CD14-positive monocyte (primary cell): ENCODE results near the gene GFI1B. TPM values are rescaled to one million over a fixed set of nuclear protein-coding genes. Genes with fewer than 3 reads are reported as not detected.

Experiments
- DNase-seq, 3 donors: peaks; one replicate each; pipeline ENCODE4 v3.0.0-alpha.2; 2011 to 2022
- H2AFZ ChIP-seq: 2 replicates; pipeline ENCODE4 v1.6.0; 2012; ENCODE audit warnings: mild to moderate bottlenecking, low read depth, low read length, inconsistent platforms; ENCODE audit not compliant: insufficient read depth, poor library complexity, severe bottlenecking
- H3K27ac ChIP-seq, 2 donors: 1 replicate in 1 of 2; 2 replicates in 1 of 2; pipeline ENCODE4 v1.5.1; 2012 to 2013; ENCODE audit warnings: low read length in 2 of 2, control low read depth in 1 of 2, inconsistent platforms in 1 of 2, low read depth in 1 of 2, mild to moderate bottlenecking in 1 of 2
- H3K27me3 ChIP-seq, 2 donors: one replicate each; pipeline versions ENCODE4 v1.6.0 to v1.6.1; 2011 to 2013; ENCODE audit warnings: low read length in 2 of 2; ENCODE audit not compliant: control insufficient read depth in 2 of 2, insufficient read depth in 2 of 2
- H3K36me3 ChIP-seq, 2 donors: replicated peaks in 1 of 2; 1 replicate in 1 of 2; 2 replicates in 1 of 2; pipeline versions ENCODE4 v1.5.1 to v1.6.1; 2012 to 2013; ENCODE audit warnings: low read length in 2 of 2, control low read depth in 1 of 2, inconsistent platforms in 1 of 2, mild to moderate bottlenecking in 1 of 2; ENCODE audit not compliant: insufficient read depth in 2 of 2, control insufficient read depth in 1 of 2
- H3K4me1 ChIP-seq, 2 donors: 1 replicate in 1 of 2; 2 replicates in 1 of 2; pipeline versions ENCODE4 v1.5.1 to v1.6.1; 2012 to 2013; ENCODE audit warnings: low read length in 2 of 2, control low read depth in 1 of 2, inconsistent platforms in 1 of 2, mild to moderate bottlenecking in 1 of 2, moderate library complexity in 1 of 2; ENCODE audit not compliant: insufficient read depth in 2 of 2, control insufficient read depth in 1 of 2
- H3K4me2 ChIP-seq: replicated peaks from 2 replicates; pipeline ENCODE3; 2012; ENCODE audit warnings: low read length, moderate library complexity, mild to moderate bottlenecking; ENCODE audit not compliant: poor library complexity, severe bottlenecking; ENCODE audit errors: extremely low read depth
- H3K4me3 ChIP-seq, 3 experiments: fragments of 200-600 bp in 1 of 3; sonication (generic) in 1 of 3; replicated peaks in 1 of 3; 1 replicate in 2 of 3; 2 replicates in 1 of 3; pipeline ENCODE4 v1.5.1; 2011 to 2013; ENCODE audit warnings: low read length in 3 of 3, mild to moderate bottlenecking in 3 of 3, control low read depth in 2 of 3, low read depth in 2 of 3, inconsistent platforms in 1 of 3, moderate library complexity in 1 of 3
- H3K79me2 ChIP-seq: 2 replicates; pipeline ENCODE4 v1.6.0; 2012; ENCODE audit warnings: mild to moderate bottlenecking, control low read depth, inconsistent platforms, low read length, moderate library complexity; ENCODE audit not compliant: insufficient read depth
- H3K9ac ChIP-seq: 2 replicates; pipeline ENCODE4 v1.6.0; 2017; ENCODE audit warnings: low read length, mild to moderate bottlenecking; ENCODE audit not compliant: insufficient read depth, poor library complexity, severe bottlenecking
- H3K9me3 ChIP-seq, 2 donors: replicated peaks in 1 of 2; 1 replicate in 1 of 2; 2 replicates in 1 of 2; pipeline versions ENCODE4 v1.5.1 to v1.6.1; 2012 to 2013; ENCODE audit warnings: low read length in 2 of 2, control low read depth in 1 of 2; ENCODE audit not compliant: control insufficient read depth in 1 of 2, insufficient read depth in 1 of 2
- H4K20me1 ChIP-seq: 2 replicates; pipeline ENCODE4 v1.6.0; 2012; ENCODE audit warnings: mild to moderate bottlenecking, low read length, control low read depth, moderate library complexity; ENCODE audit not compliant: insufficient read depth
- H3K27ac Mint-ChIP-seq, 7 donors: one replicate each; pipeline ENCODE4 v1.8.0; 2020; ENCODE audit warnings: mild to moderate bottlenecking in 7 of 7, mixed read lengths in 7 of 7, moderate library complexity in 6 of 7, inconsistent platforms in 2 of 7
- H3K27me3 Mint-ChIP-seq, 3 donors: one replicate each; pipeline ENCODE4 v1.8.0; 2021 to 2022; ENCODE audit warnings: low read depth in 3 of 3, mild to moderate bottlenecking in 3 of 3, mixed read lengths in 3 of 3, moderate library complexity in 3 of 3, inconsistent platforms in 1 of 3
- H3K36me3 Mint-ChIP-seq, 2 donors: one replicate each; pipeline ENCODE4 v1.8.0; 2020; ENCODE audit warnings: mixed read lengths in 2 of 2, inconsistent platforms in 1 of 2, mild to moderate bottlenecking in 1 of 2
- H3K4me1 Mint-ChIP-seq: one replicate; pipeline ENCODE4 v1.8.0; 2020; ENCODE audit warnings: mild to moderate bottlenecking, mixed read lengths
- H3K4me3 Mint-ChIP-seq, 2 donors: one replicate each; pipeline ENCODE4 v1.8.0; 2020; ENCODE audit warnings: mild to moderate bottlenecking in 2 of 2, mixed read lengths in 2 of 2, moderate library complexity in 1 of 2
- H3K9me3 Mint-ChIP-seq, 7 donors: one replicate each; pipeline ENCODE4 v1.8.0; 2020 to 2022; ENCODE audit warnings: mixed read lengths in 7 of 7, mild to moderate bottlenecking in 6 of 7, moderate library complexity in 6 of 7, inconsistent platforms in 2 of 7
- WGBS: methylation state at CpG from one replicate; pipeline ENCODE4 v1.1.5; 2013; ENCODE audit warnings: missing lambda C conversion rate; ENCODE audit not compliant: insufficient coverage; 5-methylcytosine and 5-hydroxymethylcytosine counted together
- intact Hi-C, 2 donors: fragments of 100-400 bp; cut with micrococcal nuclease; formaldehyde crosslinking; loops; one replicate each; pipeline versions ENCODE4 v1.15.0 to v1.15.1; 2023
- polyA plus RNA-seq, 3 donors: library from polyadenylated mRNA; depleted of rRNA in 1 of 3; unstranded in 2 of 3; stranded (reverse) in 1 of 3; fragments of 300-500 nt in 2 of 3; fragments of >200 nt in 1 of 3; fragmentation: Illumina TruSeq in 2 of 3; gene quantifications; 1 replicate in 2 of 3; 2 replicates in 1 of 3; pipeline ENCODE4 v1.2.3, GENCODE V29; 2012 to 2021
- TF ChIP-seq, protein P1 (sequence below): fragments of 200-600 bp; IDR thresholded peaks from one replicate; pipeline ENCODE4 v1.8.0; 2022; ENCODE audit warnings: antibody characterized with exemption, mild to moderate bottlenecking

GFI1B gene
- polyA plus RNA-seq, 3 donors, result 0.06 to 0.39 (median 0.21) TPM

DNA sequence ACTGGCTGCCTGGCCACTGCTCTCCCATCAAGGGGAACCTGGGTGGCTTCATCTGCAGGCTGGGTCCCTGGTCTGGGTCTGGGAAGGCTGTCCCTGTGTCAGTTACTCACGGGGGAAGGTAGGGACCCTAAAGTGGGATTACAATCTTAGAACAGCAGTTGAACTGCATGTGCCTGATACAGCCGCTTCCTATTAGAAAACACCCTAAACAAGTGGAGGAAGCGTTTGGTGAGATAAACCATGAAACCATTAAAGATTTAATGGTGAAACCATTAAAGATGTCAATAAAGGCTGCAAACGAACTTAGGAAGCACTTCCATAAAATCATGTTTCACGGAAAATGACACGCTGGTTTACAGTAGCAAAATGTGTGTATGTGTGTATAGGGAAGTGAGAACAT is 2.5 kb upstream of the GFI1B start:
- Histone ChIP-seq H3K27me3 (peaks cover 27 to 38% of the 10 kb centered on the region in 2 donors), H3K79me2 (no peaks in the 10 kb centered on the region), H3K4me1 (peaks cover 14 to 20% of the 10 kb centered on the region in 2 donors), H3K4me2 (no peak overlapping the region), H3K4me3 (no peak overlapping the region), H3K36me3 (no peaks in the 10 kb centered on the region), H4K20me1 (no peaks in the 10 kb centered on the region), H3K9ac (no peak overlapping the region), H2AFZ (no peak overlapping the region), H3K9me3 (no peaks in the 10 kb centered on the region), H3K27ac (no peak overlapping the region)
- no peak overlapping the region for H3K27ac Mint-ChIP-seq
- H3K36me3 Mint-ChIP-seq, result peaks cover 5 to 6% of the 10 kb centered on the region in 2 donors
- no peak overlapping the region for H3K4me3 Mint-ChIP-seq
- H3K4me1 Mint-ChIP-seq, result peaks cover 17% of the 10 kb centered on the region
- peaks cover 0 to 12% (median 8%) of the 10 kb centered on the region in 7 donors for H3K9me3 Mint-ChIP-seq
- TF ChIP-seq, protein P1, sequence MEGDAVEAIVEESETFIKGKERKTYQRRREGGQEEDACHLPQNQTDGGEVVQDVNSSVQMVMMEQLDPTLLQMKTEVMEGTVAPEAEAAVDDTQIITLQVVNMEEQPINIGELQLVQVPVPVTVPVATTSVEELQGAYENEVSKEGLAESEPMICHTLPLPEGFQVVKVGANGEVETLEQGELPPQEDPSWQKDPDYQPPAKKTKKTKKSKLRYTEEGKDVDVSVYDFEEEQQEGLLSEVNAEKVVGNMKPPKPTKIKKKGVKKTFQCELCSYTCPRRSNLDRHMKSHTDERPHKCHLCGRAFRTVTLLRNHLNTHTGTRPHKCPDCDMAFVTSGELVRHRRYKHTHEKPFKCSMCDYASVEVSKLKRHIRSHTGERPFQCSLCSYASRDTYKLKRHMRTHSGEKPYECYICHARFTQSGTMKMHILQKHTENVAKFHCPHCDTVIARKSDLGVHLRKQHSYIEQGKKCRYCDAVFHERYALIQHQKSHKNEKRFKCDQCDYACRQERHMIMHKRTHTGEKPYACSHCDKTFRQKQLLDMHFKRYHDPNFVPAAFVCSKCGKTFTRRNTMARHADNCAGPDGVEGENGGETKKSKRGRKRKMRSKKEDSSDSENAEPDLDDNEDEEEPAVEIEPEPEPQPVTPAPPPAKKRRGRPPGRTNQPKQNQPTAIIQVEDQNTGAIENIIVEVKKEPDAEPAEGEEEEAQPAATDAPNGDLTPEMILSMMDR, result no peak
- 8% methylated on average over 3 of the region's 6 CpGs for whole genome bisulfite sequencing
- no peak for DNase-seq
- peaks cover 30 to 44% (median 32%) of the 10 kb centered on the region in 3 donors for H3K27me3 Mint-ChIP-seq
- intact Hi-C loops, result no loop called here

DNA sequence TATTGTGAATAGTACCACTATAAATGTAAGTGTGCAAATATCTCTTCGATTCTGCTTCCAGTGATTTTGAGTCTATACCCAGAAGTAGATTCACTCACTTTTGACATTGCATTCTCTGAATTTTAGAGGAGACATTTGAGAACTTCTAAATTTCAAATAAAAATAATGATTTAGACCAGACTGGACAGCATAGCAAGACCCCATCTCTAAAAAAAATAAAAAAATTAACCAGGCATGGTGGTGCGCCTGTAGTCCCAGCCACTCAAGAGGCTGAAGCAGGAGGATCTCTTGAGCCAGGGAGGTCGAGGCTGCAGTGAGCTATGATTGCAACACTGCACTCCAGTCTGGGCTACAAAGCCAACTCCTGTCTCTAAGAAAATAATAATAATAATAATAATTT is 1.9 kb upstream of the GFI1B start:
- Mint-ChIP-seq H3K4me1 (peaks cover 18% of the 10 kb centered on the region), H3K9me3 (peaks cover under 1 to 13% (median 8%) of the 10 kb centered on the region in 7 donors)
- H3K27me3 ChIP-seq, result peaks cover 27 to 41% of the 10 kb centered on the region in 2 donors

More for the DNA sequence above, 1.9 kb upstream of the GFI1B start:
- Histone ChIP-seq H3K9me3 (no peaks in the 10 kb centered on the region), H2AFZ (no peak overlapping the region), H3K27ac (no peak overlapping the region), H3K36me3 (no peaks in the 10 kb centered on the region), H4K20me1 (no peaks in the 10 kb centered on the region), H3K4me3 (no peak overlapping the region), H3K4me2 (no peak overlapping the region), H3K9ac (no peak overlapping the region), H3K4me1 (peaks cover 14 to 21% of the 10 kb centered on the region in 2 donors), H3K79me2 (no peaks in the 10 kb centered on the region)
- DNase-seq, result no peak
- no CpG with 5 or more reads among the region's 3 CpGs for WGBS
- H3K27me3 Mint-ChIP-seq, result peaks cover 31 to 50% (median 34%) of the 10 kb centered on the region in 3 donors
- peaks cover 5 to 6% of the 10 kb centered on the region in 2 donors for H3K36me3 Mint-ChIP-seq
- H3K4me3 Mint-ChIP-seq, result no peak overlapping the region
- TF ChIP-seq, protein P1, result no peak
- H3K27ac Mint-ChIP-seq, result no peak overlapping the region
- intact Hi-C loops, result no loop called here
